Measurements from ENCODE around the gene DNM3. TPM values are rescaled to one million over a fixed set of nuclear protein-coding genes. Genes with fewer than 3 reads are reported as not detected.

Gene DNM3
- total and polyA plus RNA-seq, 9 of the 15 experiments (the other 6 are each of a cell fraction or from before 2014, with no cell fraction given), result 0.08 to 0.36 (median 0.22) TPM; not detected in 1

GRCh38 chr1:172443666-172444453 lies 602.6 kb downstream of the DNM3 start, which contains the start of gene PIGC (continued):
- TF ChIP-seq CUX1 (CRISPR knock-in tag; IDR thresholded peaks at IDR 0.05), result no peak
- no peak for TF ChIP-seq SMARCA5 (IDR thresholded peaks at IDR 0.05)
- TF ChIP-seq GABPB1 (CRISPR knock-in tag; IDR thresholded peaks at IDR 0.05), result peak; percentile 95
- 0 out of 2 replicates have a peak, but pooled peaks have one; percentile 18 for TF ChIP-seq ZNF12 (CRISPR knock-in tag; IDR thresholded peaks at IDR 0.05)
- TF ChIP-seq POLR2B (IDR thresholded peaks at IDR 0.05; ENCODE audit: low read depth, partially characterized antibody), result peak; percentile 79
- TF ChIP-seq PREB (CRISPR knock-in tag; IDR thresholded peaks at IDR 0.05), result 0 out of 2 replicates have a peak, but pooled peaks have one; percentile 59
- peak in 1 of 2 experiments; percentile 78; a peak in 1 of 4 replicates for TF ChIP-seq SIN3A (IDR thresholded peaks at IDR 0.05; ENCODE audit: borderline replicate concordance in 2 of 2, control insufficient read depth in 1 of 2, low read depth in 2 of 2, low read length in 2 of 2)
- TF ChIP-seq VEZF1 (CRISPR knock-in tag; IDR thresholded peaks at IDR 0.05), result peak; percentile 73
- TF ChIP-seq MEF2D (tag; conservative IDR thresholded peaks at IDR 0.05; ENCODE audit: low read depth), result 0 out of 2 replicates have a peak, but pooled peaks have one; percentile 61
- TF ChIP-seq HNRNPK (IDR thresholded peaks at IDR 0.05; ENCODE audit: low read depth, low read length, poor library complexity, severe bottlenecking), result no peak
- peak; percentile 55 for TF ChIP-seq RBM22 (IDR thresholded peaks at IDR 0.05; ENCODE audit: low read depth, low read length, poor library complexity, severe bottlenecking)
- TF ChIP-seq HDAC1 (IDR thresholded peaks at IDR 0.05), result peak in 1 of 2 experiments; percentile 84; a peak in 2 of 4 replicates
- peak; percentile 54; the same call in 1 of the 2 replicates for TF ChIP-seq JUND (IDR thresholded peaks at IDR 0.05; ENCODE audit: borderline replicate concordance, low read depth, low read length)
- TF ChIP-seq JUND (tag; IDR thresholded peaks at IDR 0.05; ENCODE audit: borderline replicate concordance, low read depth, low read length), result no peak; the same call in 2 of the 3 replicates
- 0 out of 2 replicates have a peak, but pooled peaks have one; percentile 35 for TF ChIP-seq RBM14 (IDR thresholded peaks at IDR 0.05; ENCODE audit: borderline replicate concordance, insufficient read depth, low read depth, low read length)
- peak; percentile 80 for TF ChIP-seq ATF7 (IDR thresholded peaks at IDR 0.05)
- no peak for TF ChIP-seq MECOM (CRISPR knock-in tag; IDR thresholded peaks at IDR 0.05)
- TF ChIP-seq TAF15 (IDR thresholded peaks at IDR 0.05; ENCODE audit: low read depth, low read length), result no peak
